ENCODE measurements around the gene ZNF41.

The ZNF41 gene

GRCh38 chrX:47458528-47458927 is 24.5 kb downstream of the ZNF41 start:
- Histone ChIP-seq H3K27me3 (ENCODE audit: control insufficient read depth in 2 of 2, insufficient read depth in 2 of 2, low read length in 2 of 2) (no peaks in the 10 kb centered on the region), H3K4me3 (ENCODE audit: low read length in 2 of 2) (no peak overlapping the region), H3K4me1 (ENCODE audit: control insufficient read depth in 2 of 2, insufficient read depth in 2 of 2, low read length in 2 of 2) (no peaks in the 10 kb centered on the region), H3K36me3 (ENCODE audit: control insufficient read depth in 2 of 2, insufficient read depth in 2 of 2, low read length in 2 of 2) (peaks cover 5 to 9% of the 10 kb centered on the region in 2 donors), H3K9me3 (ENCODE audit: control insufficient read depth in 2 of 2, low read length in 2 of 2) (no peaks in the 10 kb centered on the region), H3K9ac (ENCODE audit: low read depth in 1 of 2, low read length in 2 of 2) (no peak overlapping the region), H3K27ac (ENCODE audit: low read depth in 2 of 2, low read length in 2 of 2) (no peak overlapping the region)

- Histone ChIP-seq H3K36me3 (ENCODE audit: control insufficient read depth in 2 of 2, insufficient read depth in 2 of 2, low read length in 2 of 2) (peaks cover 12% of the 10 kb centered on the region in 2 donors), H3K4me3 (ENCODE audit: low read length in 2 of 2) (no peak overlapping the region), H3K9me3 (ENCODE audit: control insufficient read depth in 2 of 2, low read length in 2 of 2) (no peaks in the 10 kb centered on the region), H3K27ac (ENCODE audit: low read depth in 2 of 2, low read length in 2 of 2) (no peak overlapping the region), H3K9ac (ENCODE audit: low read depth in 1 of 2, low read length in 2 of 2) (no peak overlapping the region), H3K27me3 (ENCODE audit: control insufficient read depth in 2 of 2, insufficient read depth in 2 of 2, low read length in 2 of 2) (no peaks in the 10 kb centered on the region), H3K4me1 (ENCODE audit: control insufficient read depth in 2 of 2, insufficient read depth in 2 of 2, low read length in 2 of 2) (no peaks in the 10 kb centered on the region)
Measured at GRCh38 chrX:47456080-47456479, 26.9 kb downstream of the ZNF41 start.

GRCh38 chrX:47452112-47452511 is 30.9 kb downstream of the ZNF41 start:
- Histone ChIP-seq H3K27ac (ENCODE audit: low read depth in 2 of 2, low read length in 2 of 2) (no peak overlapping the region), H3K4me1 (ENCODE audit: control insufficient read depth in 2 of 2, insufficient read depth in 2 of 2, low read length in 2 of 2) (no peaks in the 10 kb centered on the region), H3K9me3 (ENCODE audit: control insufficient read depth in 2 of 2, low read length in 2 of 2) (peaks cover 20 to 23% of the 10 kb centered on the region in 2 donors), H3K27me3 (ENCODE audit: control insufficient read depth in 2 of 2, insufficient read depth in 2 of 2, low read length in 2 of 2) (no peaks in the 10 kb centered on the region), H3K4me3 (ENCODE audit: low read length in 2 of 2) (no peak overlapping the region), H3K36me3 (ENCODE audit: control insufficient read depth in 2 of 2, insufficient read depth in 2 of 2, low read length in 2 of 2) (peaks cover 35 to 37% of the 10 kb centered on the region in 2 donors), H3K9ac (ENCODE audit: low read depth in 1 of 2, low read length in 2 of 2) (no peak overlapping the region)

GRCh38 chrX:47448165-47448806 is 34.7 kb downstream of the ZNF41 start:
- H3K36me3 ChIP-seq (ENCODE audit: control insufficient read depth in 2 of 2, insufficient read depth in 2 of 2, low read length in 2 of 2) = peaks cover 27 to 32% of the 10 kb centered on the region in 2 donors

GRCh38 chrX:47447607-47448006 is 35.4 kb downstream of the ZNF41 start:
- Histone ChIP-seq H3K36me3 (ENCODE audit: control insufficient read depth in 2 of 2, insufficient read depth in 2 of 2, low read length in 2 of 2) (peaks cover 27 to 32% of the 10 kb centered on the region in 2 donors), H3K4me3 (ENCODE audit: low read length in 2 of 2) (no peak overlapping the region), H3K9me3 (ENCODE audit: control insufficient read depth in 2 of 2, low read length in 2 of 2) (peaks cover 25 to 27% of the 10 kb centered on the region in 2 donors), H3K27ac (ENCODE audit: low read depth in 2 of 2, low read length in 2 of 2) (no peak overlapping the region), H3K4me1 (ENCODE audit: control insufficient read depth in 2 of 2, insufficient read depth in 2 of 2, low read length in 2 of 2) (no peaks in the 10 kb centered on the region), H3K9ac (ENCODE audit: low read depth in 1 of 2, low read length in 2 of 2) (no peak overlapping the region), H3K27me3 (ENCODE audit: control insufficient read depth in 2 of 2, insufficient read depth in 2 of 2, low read length in 2 of 2) (peaks cover 0 to 2% of the 10 kb centered on the region in 2 donors)

More at GRCh38 chrX:47448165-47448806, 34.7 kb downstream of the ZNF41 start:
- peaks cover 25 to 27% of the 10 kb centered on the region in 2 donors for H3K9me3 ChIP-seq (ENCODE audit: control insufficient read depth in 2 of 2, low read length in 2 of 2)
- no peaks in the 10 kb centered on the region for H3K4me1 ChIP-seq (ENCODE audit: control insufficient read depth in 2 of 2, insufficient read depth in 2 of 2, low read length in 2 of 2)
- H3K9ac ChIP-seq (ENCODE audit: low read depth in 1 of 2, low read length in 2 of 2) = no peak overlapping the region
- no peak overlapping the region for H3K4me3 ChIP-seq (ENCODE audit: low read length in 2 of 2)
- peaks cover 0 to 2% of the 10 kb centered on the region in 2 donors for H3K27me3 ChIP-seq (ENCODE audit: control insufficient read depth in 2 of 2, insufficient read depth in 2 of 2, low read length in 2 of 2)
- no peak overlapping the region for H3K27ac ChIP-seq (ENCODE audit: low read depth in 2 of 2, low read length in 2 of 2)

GRCh38 chrX:47446971-47447370 is 36.1 kb downstream of the ZNF41 start:
- peaks cover 25 to 27% of the 10 kb centered on the region in 2 donors for H3K9me3 ChIP-seq (ENCODE audit: control insufficient read depth in 2 of 2, low read length in 2 of 2)
- H3K36me3 ChIP-seq (ENCODE audit: control insufficient read depth in 2 of 2, insufficient read depth in 2 of 2, low read length in 2 of 2) = peaks cover 25 to 28% of the 10 kb centered on the region in 2 donors
- H3K4me3 ChIP-seq (ENCODE audit: low read length in 2 of 2) = no peak overlapping the region
- H3K27ac ChIP-seq (ENCODE audit: low read depth in 2 of 2, low read length in 2 of 2) = no peak overlapping the region
- no peaks in the 10 kb centered on the region for H3K4me1 ChIP-seq (ENCODE audit: control insufficient read depth in 2 of 2, insufficient read depth in 2 of 2, low read length in 2 of 2)
- peaks cover 0 to 2% of the 10 kb centered on the region in 2 donors for H3K27me3 ChIP-seq (ENCODE audit: control insufficient read depth in 2 of 2, insufficient read depth in 2 of 2, low read length in 2 of 2)
- no peak overlapping the region for H3K9ac ChIP-seq (ENCODE audit: low read depth in 1 of 2, low read length in 2 of 2)

GRCh38 chrX:47446431-47446830 is 36.6 kb downstream of the ZNF41 start:
- H3K9ac ChIP-seq (ENCODE audit: low read depth in 1 of 2, low read length in 2 of 2) = no peak overlapping the region
- H3K27ac ChIP-seq (ENCODE audit: low read depth in 2 of 2, low read length in 2 of 2) = no peak overlapping the region
- peaks cover 23 to 28% of the 10 kb centered on the region in 2 donors for H3K36me3 ChIP-seq (ENCODE audit: control insufficient read depth in 2 of 2, insufficient read depth in 2 of 2, low read length in 2 of 2)
- no peak overlapping the region for H3K4me3 ChIP-seq (ENCODE audit: low read length in 2 of 2)
- H3K9me3 ChIP-seq (ENCODE audit: control insufficient read depth in 2 of 2, low read length in 2 of 2) = peaks cover 25 to 27% of the 10 kb centered on the region in 2 donors
- no peaks in the 10 kb centered on the region for H3K4me1 ChIP-seq (ENCODE audit: control insufficient read depth in 2 of 2, insufficient read depth in 2 of 2, low read length in 2 of 2)
- H3K27me3 ChIP-seq (ENCODE audit: control insufficient read depth in 2 of 2, insufficient read depth in 2 of 2, low read length in 2 of 2) = peaks cover 0 to 2% of the 10 kb centered on the region in 2 donors

GRCh38 chrX:47430925-47431324 is 52.1 kb downstream of the ZNF41 start:
- H3K4me1 ChIP-seq (ENCODE audit: control insufficient read depth in 2 of 2, insufficient read depth in 2 of 2, low read length in 2 of 2) = no peaks in the 10 kb centered on the region
- H3K27me3 ChIP-seq (ENCODE audit: control insufficient read depth in 2 of 2, insufficient read depth in 2 of 2, low read length in 2 of 2) = no peaks in the 10 kb centered on the region
- H3K4me3 ChIP-seq (ENCODE audit: low read length in 2 of 2) = no peak overlapping the region
- H3K36me3 ChIP-seq (ENCODE audit: control insufficient read depth in 2 of 2, insufficient read depth in 2 of 2, low read length in 2 of 2) = no peaks in the 10 kb centered on the region
- no peak overlapping the region for H3K9ac ChIP-seq (ENCODE audit: low read depth in 1 of 2, low read length in 2 of 2)
- H3K27ac ChIP-seq (ENCODE audit: low read depth in 2 of 2, low read length in 2 of 2) = no peak overlapping the region
- peaks cover 0 to 4% of the 10 kb centered on the region in 2 donors for H3K9me3 ChIP-seq (ENCODE audit: control insufficient read depth in 2 of 2, low read length in 2 of 2)

GRCh38 chrX:47422444-47422843 is 60.6 kb downstream of the ZNF41 start:
- no peaks in the 10 kb centered on the region for H3K36me3 ChIP-seq (ENCODE audit: control insufficient read depth in 2 of 2, insufficient read depth in 2 of 2, low read length in 2 of 2)
- no peaks in the 10 kb centered on the region for H3K27me3 ChIP-seq (ENCODE audit: control insufficient read depth in 2 of 2, insufficient read depth in 2 of 2, low read length in 2 of 2)
- peaks cover 3% of the 10 kb centered on the region in 2 donors for H3K9me3 ChIP-seq (ENCODE audit: control insufficient read depth in 2 of 2, low read length in 2 of 2)
- H3K27ac ChIP-seq (ENCODE audit: low read depth in 2 of 2, low read length in 2 of 2) = no peak overlapping the region
- H3K4me1 ChIP-seq (ENCODE audit: control insufficient read depth in 2 of 2, insufficient read depth in 2 of 2, low read length in 2 of 2) = no peaks in the 10 kb centered on the region
- no peak overlapping the region for H3K4me3 ChIP-seq (ENCODE audit: low read length in 2 of 2)
- H3K9ac ChIP-seq (ENCODE audit: low read depth in 1 of 2, low read length in 2 of 2) = no peak overlapping the region

- no peak overlapping the region for H3K27ac ChIP-seq (ENCODE audit: low read depth in 2 of 2, low read length in 2 of 2)
- H3K9me3 ChIP-seq (ENCODE audit: control insufficient read depth in 2 of 2, low read length in 2 of 2) = peaks cover 3% of the 10 kb centered on the region in 2 donors
- no peaks in the 10 kb centered on the region for H3K36me3 ChIP-seq (ENCODE audit: control insufficient read depth in 2 of 2, insufficient read depth in 2 of 2, low read length in 2 of 2)
- no peak overlapping the region for H3K4me3 ChIP-seq (ENCODE audit: low read length in 2 of 2)
- H3K4me1 ChIP-seq (ENCODE audit: control insufficient read depth in 2 of 2, insufficient read depth in 2 of 2, low read length in 2 of 2) = no peaks in the 10 kb centered on the region
- no peaks in the 10 kb centered on the region for H3K27me3 ChIP-seq (ENCODE audit: control insufficient read depth in 2 of 2, insufficient read depth in 2 of 2, low read length in 2 of 2)
- no peak overlapping the region for H3K9ac ChIP-seq (ENCODE audit: low read depth in 1 of 2, low read length in 2 of 2)
Measured at GRCh38 chrX:47420962-47421361, 62.1 kb downstream of the ZNF41 start.
